ENCODE data around the gene CACNG7.

DNA sequence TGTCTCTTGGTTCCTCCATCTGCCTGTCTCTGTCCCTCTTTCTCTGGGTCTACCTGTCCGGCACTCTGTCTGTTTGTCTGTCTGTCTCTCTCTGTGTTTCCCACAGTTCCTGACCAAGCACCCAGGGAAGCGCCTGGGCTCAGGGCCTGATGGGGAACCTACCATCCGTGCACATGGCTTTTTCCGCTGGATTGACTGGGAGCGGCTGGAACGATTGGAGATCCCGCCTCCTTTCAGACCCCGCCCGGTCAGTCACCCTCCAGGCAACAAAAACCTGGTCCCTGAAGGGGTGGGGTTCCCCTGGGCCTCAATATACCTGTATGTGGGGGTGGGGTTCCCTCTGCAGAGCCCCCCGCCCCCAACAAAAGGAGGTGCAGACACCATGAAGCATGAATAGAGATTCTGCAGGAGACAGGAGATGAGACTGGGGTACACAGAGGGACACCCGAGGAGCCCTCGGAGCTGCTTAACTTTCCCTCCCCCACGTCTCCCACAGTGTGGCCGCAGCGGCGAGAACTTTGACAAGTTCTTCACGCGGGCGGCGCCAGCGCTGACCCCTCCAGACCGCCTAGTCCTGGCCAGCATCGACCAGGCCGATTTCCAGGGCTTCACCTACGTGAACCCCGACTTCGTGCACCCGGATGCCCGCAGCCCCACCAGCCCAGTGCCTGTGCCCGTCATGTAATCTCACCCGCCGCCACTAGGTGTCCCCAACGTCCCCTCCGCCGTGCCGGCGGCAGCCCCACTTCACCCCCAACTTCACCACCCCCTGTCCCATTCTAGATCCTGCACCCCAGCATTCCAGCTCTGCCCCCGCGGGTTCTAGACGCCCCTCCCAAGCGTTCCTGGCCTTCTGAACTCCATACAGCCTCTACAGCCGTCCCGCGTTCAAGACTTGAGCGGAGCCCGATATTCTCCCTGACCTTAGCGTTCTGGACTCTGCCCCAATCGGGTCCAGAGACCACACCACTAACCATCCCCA is 2.6 kb upstream of the CACNG7 start:
- TF ChIP-seq CTCF (IDR thresholded peaks at IDR 0.05; ENCODE audit: low read depth, low read length, missing input control) (peak; percentile 68), GABPA (IDR thresholded peaks at IDR 0.05 in 1 of 2, conservative IDR thresholded peaks at IDR 0.05 in 1 of 2) (no peak), TAF1 (conservative IDR thresholded peaks at IDR 0.05) (no peak), REST (IDR thresholded peaks at IDR 0.05) (no peak), HNF4G (IDR thresholded peaks at IDR 0.05) (no peak), RXRA (IDR thresholded peaks at IDR 0.05) (no peak), YY1 (IDR thresholded peaks at IDR 0.05) (no peak), JUND (IDR thresholded peaks at IDR 0.05) (no peak), RAD21 (IDR thresholded peaks at IDR 0.05) (peak; percentile 32 to 70)
- TF ChIP-seq, protein P1, sequence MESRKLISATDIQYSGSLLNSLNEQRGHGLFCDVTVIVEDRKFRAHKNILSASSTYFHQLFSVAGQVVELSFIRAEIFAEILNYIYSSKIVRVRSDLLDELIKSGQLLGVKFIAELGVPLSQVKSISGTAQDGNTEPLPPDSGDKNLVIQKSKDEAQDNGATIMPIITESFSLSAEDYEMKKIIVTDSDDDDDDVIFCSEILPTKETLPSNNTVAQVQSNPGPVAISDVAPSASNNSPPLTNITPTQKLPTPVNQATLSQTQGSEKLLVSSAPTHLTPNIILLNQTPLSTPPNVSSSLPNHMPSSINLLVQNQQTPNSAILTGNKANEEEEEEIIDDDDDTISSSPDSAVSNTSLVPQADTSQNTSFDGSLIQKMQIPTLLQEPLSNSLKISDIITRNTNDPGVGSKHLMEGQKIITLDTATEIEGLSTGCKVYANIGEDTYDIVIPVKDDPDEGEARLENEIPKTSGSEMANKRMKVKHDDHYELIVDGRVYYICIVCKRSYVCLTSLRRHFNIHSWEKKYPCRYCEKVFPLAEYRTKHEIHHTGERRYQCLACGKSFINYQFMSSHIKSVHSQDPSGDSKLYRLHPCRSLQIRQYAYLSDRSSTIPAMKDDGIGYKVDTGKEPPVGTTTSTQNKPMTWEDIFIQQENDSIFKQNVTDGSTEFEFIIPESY (IDR thresholded peaks at IDR 0.05) = no peak
- TF ChIP-seq, protein P2, sequence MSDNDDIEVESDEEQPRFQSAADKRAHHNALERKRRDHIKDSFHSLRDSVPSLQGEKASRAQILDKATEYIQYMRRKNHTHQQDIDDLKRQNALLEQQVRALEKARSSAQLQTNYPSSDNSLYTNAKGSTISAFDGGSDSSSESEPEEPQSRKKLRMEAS (IDR thresholded peaks at IDR 0.05) = no peak
- TF ChIP-seq, protein P3, sequence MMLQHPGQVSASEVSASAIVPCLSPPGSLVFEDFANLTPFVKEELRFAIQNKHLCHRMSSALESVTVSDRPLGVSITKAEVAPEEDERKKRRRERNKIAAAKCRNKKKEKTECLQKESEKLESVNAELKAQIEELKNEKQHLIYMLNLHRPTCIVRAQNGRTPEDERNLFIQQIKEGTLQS (IDR thresholded peaks at IDR 0.05) = no peak
